Activated effector memory CD4-positive, alpha-beta T cell treated with anti-CD3 and anti-CD28 coated beads, Interleukin-2, amount 50 U/mL, for 16 hours (primary cell): ENCODE data around the gene GPR33.
"Not testable (repeated sequence)": the region's sequence is repeated elsewhere in the genome, so short reads cannot be mapped to it uniquely, and the experiment has no call there.

ENCODE experiments used
- DNase-seq: peaks from one replicate; pipeline ENCODE4 v3.0.0-alpha.2; 2020

Gene GPR33

DNA sequence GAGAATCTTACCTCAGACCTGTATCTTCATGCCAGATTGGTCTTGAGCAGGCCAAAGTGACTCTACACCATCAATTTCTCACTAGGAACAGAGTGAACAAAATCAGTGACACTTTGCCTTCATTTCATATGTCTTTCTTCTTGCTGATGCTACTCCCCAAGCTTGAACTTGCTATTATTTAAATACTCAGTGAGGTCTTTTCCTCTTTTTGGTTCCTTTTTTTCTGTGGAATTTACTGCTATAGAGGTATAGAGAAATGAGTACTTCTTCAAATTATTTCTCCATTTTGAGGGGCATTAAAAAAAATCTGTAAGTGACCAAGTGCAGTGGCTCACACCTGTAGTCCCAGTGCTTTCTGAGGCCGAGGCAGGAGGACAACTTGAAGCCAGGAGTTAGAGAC is at the start of gene GPR33:
Gene GPR33 (minus strand): TSS at position 154 of the 400 bp plus-strand sequence. CDS start 4,074 bp downstream, outside the sequence.
- no peak for DNase-seq

GRCh38 chr14:31536201-31536960 is 48.5 kb upstream of the GPR33 start:
- DNase-seq: no peak

DNA sequence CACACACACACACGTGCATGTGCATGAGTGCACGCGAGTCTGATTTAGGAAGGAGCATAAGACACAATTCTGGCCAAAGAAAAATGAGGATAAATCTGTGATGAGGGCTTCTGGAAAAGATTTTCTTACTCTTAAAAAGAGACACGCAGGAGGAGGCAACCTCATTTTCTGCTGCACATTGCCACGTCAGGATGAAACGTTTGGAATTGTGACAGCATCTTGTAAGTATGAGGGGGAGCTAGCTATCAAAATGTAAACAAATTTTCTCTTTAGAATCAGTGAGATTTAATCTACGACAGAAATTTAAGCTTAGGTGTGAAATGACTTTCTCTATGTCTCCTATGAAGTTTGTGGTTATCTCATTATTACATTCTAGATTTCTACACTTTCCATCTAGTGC is 42.3 kb upstream of the GPR33 start:
- no peak for DNase-seq

- DNase-seq: no peak
Observed at GRCh38 chr14:31529053-31529452, 41.2 kb upstream of the GPR33 start.

GRCh38 chr14:31527546-31527945 is 39.7 kb upstream of the GPR33 start:
- no peak for DNase-seq

DNA sequence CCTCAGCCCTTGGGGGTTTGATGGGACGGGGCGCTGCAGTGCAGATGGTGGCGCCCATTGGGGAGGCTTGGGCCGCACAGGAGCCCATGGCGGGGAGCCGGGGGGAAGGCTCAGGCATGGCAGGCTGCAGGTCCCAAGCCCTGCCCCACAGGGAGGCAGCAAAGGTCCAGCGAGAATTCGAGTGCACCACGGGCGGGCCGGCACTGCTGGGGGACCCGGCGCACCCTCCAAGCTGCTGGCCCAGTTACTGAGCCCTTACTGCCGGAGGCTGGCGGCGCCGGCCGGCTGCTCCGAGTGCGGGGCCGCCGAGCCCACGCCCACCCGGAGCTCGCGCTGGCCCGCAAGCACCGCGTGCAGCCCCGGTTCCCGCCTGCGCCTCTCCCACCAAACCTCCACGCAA is 39.2 kb upstream of the GPR33 start:
- no peak for DNase-seq

- no peak for DNase-seq
Observed at GRCh38 chr14:31510855-31511254, 23.0 kb upstream of the GPR33 start.

DNA sequence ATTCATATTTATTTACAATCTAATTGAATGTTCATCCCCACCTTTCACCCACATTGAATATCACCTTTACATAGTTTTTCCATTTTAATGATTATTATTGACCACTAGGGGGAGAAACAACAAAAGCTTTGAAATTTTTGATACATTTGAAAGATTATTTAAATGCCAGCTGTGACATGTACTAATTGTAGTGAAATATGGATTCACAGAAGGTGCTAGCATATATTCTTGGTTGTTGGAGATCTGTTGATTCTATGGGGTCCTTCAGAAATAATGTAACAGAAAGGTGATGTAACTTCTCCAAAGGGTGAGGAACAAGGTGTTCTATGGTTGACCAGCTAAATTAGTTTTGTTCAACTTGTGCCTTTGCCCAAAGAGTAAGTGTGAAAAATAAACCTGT is 22.4 kb upstream of the GPR33 start:
- DNase-seq: no peak

- no peak for DNase-seq
Observed at GRCh38 chr14:31508135-31508534, 20.3 kb upstream of the GPR33 start.

DNA sequence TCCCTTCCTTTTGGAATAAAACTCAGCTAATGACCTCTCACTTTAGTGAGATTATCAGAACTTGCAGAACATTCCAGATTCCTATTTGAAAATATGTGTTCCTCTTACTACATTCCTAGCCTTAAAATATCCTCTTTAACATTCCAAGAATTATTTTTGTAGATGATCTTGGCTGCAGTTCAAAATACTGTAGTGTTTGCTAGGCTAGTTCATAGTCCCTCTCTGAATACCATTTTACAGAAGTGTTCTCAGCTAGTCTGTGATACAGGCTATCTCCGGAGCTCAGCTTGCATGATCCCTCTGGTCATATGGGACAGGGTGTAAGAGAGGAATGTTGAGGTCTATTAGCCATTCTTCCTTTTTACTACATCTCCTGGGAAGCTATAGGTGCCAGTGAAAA is 17.6 kb upstream of the GPR33 start:
- DNase-seq: no peak

- no peak for DNase-seq
Observed at GRCh38 chr14:31501870-31502269, 14.0 kb upstream of the GPR33 start.

GRCh38 chr14:31492759-31493498 is 5.1 kb upstream of the GPR33 start:
- no peak for DNase-seq

- DNase-seq: no peak
Observed at GRCh38 chr14:31489691-31490090, 1.9 kb upstream of the GPR33 start.

GRCh38 chr14:31486764-31487163 is 1.1 kb downstream of the GPR33 start:
- no peak for DNase-seq

GRCh38 chr14:31484754-31485153 is 3.1 kb downstream of the GPR33 start:
- no peak for DNase-seq

GRCh38 chr14:31480156-31480555 is 7.7 kb downstream of the GPR33 start:
- DNase-seq: no peak

DNA sequence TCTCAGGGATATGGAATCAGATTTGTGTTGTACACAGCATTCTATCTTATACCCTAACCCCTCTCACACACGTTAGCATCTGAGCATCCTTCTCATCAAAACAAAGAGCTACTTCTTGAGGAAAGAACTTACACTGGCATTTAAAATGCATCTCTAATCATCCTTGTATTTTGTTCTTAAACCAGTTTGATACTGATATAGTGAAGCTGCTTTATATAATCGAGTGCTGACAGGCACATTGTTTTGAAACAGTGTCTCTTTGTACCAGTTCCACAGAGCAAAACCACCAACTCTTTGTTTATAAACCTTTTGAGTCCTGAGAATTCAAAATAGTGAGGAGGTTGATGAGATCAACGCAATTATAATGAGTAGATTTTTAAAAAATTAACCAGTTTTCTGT is 8.8 kb downstream of the GPR33 start:
- no peak for DNase-seq

DNA sequence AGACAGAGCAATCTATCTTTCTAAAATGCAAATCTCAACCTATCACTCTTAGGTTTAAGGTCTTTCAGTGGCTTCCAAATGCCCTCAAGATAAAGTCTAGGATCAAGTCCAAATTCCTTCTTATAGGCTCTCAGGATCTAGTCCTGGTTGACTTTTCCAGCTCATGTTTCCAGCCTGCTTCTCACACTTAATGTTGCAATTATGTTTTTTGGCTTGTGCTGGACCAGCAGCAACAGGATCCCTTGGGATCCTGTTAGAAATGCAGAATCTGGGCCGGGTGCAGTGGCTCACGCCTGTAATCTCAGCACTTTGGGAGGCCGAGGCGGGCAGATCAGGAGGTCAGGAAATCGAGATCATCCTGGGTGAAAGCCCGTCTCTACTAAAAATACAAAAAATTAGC is 10.6 kb downstream of the GPR33 start:
- no peak for DNase-seq

DNA sequence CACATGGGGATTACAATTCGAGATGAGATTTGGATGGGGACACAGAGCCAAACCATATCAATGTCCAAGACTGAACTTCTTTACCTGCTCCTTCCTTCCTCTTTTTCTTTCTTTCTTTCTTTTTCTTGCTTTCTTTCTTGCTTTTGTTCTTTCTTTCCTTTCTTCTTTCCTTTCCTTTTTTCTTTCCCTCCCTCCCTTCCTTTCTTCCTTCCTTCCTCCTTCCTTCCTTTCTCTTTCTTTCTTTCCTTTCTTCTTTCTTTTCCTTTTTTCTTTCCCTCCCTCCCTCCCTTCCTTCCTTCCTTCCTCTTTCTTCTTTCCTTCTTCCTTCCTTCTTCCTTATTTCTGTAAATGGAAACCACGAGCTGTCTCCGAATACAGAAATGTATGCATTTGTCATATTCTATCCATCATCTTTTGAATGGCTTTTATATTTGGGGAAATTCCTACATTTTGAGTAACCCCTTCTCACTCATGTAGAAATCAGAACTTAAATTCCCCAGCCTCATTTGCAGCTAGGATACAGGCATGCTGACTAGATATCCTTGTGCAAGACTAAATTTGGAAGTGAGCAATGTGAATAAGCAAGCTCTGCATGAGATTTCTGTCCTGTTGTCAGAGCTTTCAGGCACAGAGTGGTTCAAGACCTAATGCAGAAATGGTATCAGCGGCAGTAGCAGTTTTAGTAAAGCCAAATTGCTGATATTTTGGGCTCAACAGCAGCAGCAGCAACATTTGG is 11.5 kb downstream of the GPR33 start:
- DNase-seq: no peak

DNA sequence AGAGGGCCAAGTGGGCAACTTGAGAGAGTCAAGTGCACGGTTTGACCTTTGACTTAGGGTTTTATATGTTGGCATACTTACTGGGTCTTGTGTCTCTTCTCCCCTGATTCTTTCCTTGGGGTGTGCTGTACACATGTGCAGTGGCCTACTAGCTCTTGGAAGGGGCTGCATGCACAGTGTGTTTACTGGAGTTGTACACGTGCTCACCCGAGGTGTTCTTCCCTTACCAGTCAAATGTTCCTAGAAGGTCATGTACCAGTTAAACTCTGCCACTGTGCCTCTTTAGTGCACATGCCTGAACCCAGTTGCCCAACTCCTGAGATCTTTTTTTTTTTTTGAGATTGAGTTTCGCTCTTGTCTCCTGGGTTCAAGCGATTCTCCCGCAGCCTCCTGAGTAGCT is 21.3 kb downstream of the GPR33 start:
- DNase-seq: no peak

DNA sequence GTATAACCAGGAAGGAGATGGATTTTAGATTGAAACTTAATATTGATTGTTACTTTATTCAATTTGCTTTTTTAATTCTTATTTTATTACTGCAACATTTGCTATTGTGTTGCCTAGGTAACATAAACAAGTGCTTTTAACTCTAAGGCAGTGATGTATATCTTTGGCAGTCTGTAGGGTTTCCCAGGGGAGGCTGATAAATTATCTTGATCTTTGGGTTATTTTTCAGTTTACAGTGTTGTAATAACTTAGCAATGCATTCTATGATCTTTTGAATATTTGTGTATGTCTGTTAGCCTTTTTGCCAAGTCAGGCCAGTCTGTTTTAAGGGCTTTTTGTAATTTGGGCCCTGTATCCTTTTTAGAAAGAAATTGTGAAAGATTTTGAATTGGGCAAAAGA is 22.7 kb downstream of the GPR33 start:
- no peak for DNase-seq

- not testable (repeated sequence) for DNase-seq
Observed at GRCh38 chr14:31462450-31462849, 25.4 kb downstream of the GPR33 start.

GRCh38 chr14:31461545-31461944 is 26.3 kb downstream of the GPR33 start:
- DNase-seq: no peak
